ENCODE results near the gene CDK11B. TPM values are rescaled to one million over a fixed set of nuclear protein-coding genes. Genes with fewer than 3 reads are reported as not detected.
A peak's percentile ranks its signal among the peaks of the same experiment; 100 is the strongest.
"Not testable (repeated sequence)": the region's sequence is repeated elsewhere in the genome, so short reads cannot be mapped to it uniquely, and the experiment has no call there.

CDK11B gene
- total RNA-seq, 2 donors from 2014 or later, result 31.8 to 33.6 TPM

DNA sequence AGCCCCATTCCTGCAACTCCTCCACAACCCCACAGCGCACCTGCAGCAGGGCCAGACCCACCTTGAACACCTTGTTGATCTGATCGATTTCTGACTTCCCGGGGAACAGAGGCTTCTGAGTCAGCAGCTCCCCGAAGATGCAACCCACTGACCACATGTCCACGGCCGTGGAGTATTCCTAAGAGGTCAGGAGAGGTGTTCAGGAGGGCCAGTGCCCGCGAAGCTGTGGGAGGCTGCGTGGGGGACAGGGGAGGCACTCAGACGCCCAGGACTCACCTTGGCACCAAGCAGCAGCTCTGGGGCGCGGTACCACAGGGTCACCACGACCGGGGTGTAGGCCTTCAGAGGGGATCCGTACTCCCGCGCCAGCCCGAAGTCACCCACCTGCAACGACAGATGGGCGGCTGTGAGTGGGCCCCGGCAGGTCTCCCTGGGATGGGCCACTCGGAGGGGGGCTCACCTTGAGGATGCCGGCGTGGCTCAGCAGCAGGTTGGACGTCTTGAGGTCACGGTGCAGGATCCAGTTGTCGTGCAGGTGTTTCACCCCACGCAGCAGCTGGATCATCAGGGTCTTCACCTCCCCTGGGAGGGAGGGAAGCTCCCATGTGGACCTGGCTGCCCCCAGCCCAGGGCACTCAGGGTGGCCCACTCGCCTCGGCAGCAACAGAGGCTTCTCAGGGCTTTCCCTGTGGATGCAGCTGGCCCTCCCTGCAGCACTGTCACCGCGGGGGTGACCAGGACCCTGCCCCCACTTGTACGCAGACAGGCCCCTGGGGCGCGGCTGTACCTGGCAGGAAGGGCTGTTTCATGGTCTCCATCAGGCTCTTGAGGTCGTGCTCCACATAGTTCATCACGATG lies 22.0 kb downstream of the CDK11B start:
- WGBS, 2 experiments (ENCODE audit: insufficient coverage in 1 of 2, insufficient read length in 1 of 2), result 96 to 98% methylated on average over 13 to 37 of the region's 37 CpGs
- H3K9ac ChIP-seq (ENCODE audit: extremely low read depth, low read length, poor library complexity, severe bottlenecking); H3K27me3 ChIP-seq (ENCODE audit: control insufficient read depth, insufficient read depth, low read length, poor library complexity, severe bottlenecking); H3K4me1 Mint-ChIP-seq; H3K27ac Mint-ChIP-seq; H3K9me3 ChIP-seq (ENCODE audit: control insufficient read depth, low read length); H3K9me3 Mint-ChIP-seq; H3K4me3 ChIP-seq (ENCODE audit: low read length); H3K4me1 ChIP-seq (ENCODE audit: control insufficient read depth, insufficient read depth, low read length); H3K36me3 Mint-ChIP-seq (ENCODE audit: low read depth); H3K27ac ChIP-seq (ENCODE audit: low read depth, low read length); H3K4me3 Mint-ChIP-seq; H3K27me3 Mint-ChIP-seq (ENCODE audit: insufficient read depth); H3K36me3 ChIP-seq (ENCODE audit: control insufficient read depth, insufficient read depth, low read length); DNase-seq: not testable (repeated sequence)

DNA sequence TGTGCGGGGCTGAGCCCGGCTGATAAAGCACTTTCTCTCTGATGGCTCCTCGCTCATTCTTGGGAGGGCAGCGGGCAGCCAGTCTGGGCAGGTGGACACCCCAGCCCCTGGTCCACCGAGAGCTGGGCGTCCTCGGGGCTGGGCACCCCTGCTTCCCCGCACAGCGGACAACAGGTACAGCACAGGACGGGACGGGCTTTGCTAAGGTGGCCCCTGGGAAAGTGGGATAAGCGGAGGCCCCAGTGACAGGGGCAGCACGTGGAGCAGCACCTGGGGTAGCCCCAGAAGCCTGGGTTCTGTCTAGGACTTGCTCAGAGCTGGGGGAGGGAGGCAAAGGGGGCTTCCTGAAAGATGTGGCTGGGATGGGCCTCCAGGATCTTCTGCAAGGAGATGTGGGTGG lies 24.2 kb downstream of the CDK11B start:
- not testable (repeated sequence) for H3K4me3 ChIP-seq (ENCODE audit: low read length); H3K36me3 ChIP-seq (ENCODE audit: control insufficient read depth, insufficient read depth, low read length); H3K9me3 ChIP-seq (ENCODE audit: control insufficient read depth, low read length); H3K4me1 ChIP-seq (ENCODE audit: control insufficient read depth, insufficient read depth, low read length); DNase-seq; H3K27ac ChIP-seq (ENCODE audit: low read depth, low read length); H3K9ac ChIP-seq (ENCODE audit: extremely low read depth, low read length, poor library complexity, severe bottlenecking); H3K4me3 Mint-ChIP-seq; H3K4me1 Mint-ChIP-seq; H3K9me3 Mint-ChIP-seq; H3K36me3 Mint-ChIP-seq (ENCODE audit: low read depth); H3K27ac Mint-ChIP-seq
- peaks cover 14% of the 10 kb centered on the region for H3K27me3 ChIP-seq (ENCODE audit: control insufficient read depth, insufficient read depth, low read length, poor library complexity, severe bottlenecking)
- WGBS, 2 experiments (ENCODE audit: insufficient coverage in 1 of 2, insufficient read length in 1 of 2), result 95 to 96% methylated on average over 5 to 9 of the region's 13 CpGs
- H3K27me3 Mint-ChIP-seq (ENCODE audit: insufficient read depth), result peaks cover 12% of the 10 kb centered on the region

DNA sequence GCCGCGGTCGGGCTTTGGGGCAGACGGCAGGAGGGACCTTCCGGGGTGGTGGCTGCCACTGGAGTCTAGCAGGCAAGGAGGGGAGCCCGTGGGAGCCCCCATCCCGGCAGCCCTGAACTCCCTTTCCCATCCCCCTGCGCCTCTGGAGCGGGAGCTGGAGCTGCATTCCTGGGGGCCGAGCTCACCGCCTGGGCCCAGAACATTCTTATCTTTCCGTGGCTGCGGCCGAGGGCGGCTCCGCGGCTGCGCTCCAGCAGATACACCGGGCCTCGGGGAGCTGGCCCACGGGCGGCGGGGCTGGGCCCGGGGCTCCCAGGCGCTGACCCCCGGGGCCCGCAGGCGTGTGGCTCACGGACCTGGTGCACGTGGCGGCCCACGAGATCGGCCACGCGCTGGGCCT lies 25.4 kb downstream of the CDK11B start:
- H3K27me3 Mint-ChIP-seq (ENCODE audit: insufficient read depth), result peaks cover 12% of the 10 kb centered on the region
- not testable (repeated sequence) for H3K36me3 Mint-ChIP-seq (ENCODE audit: low read depth); H3K27ac ChIP-seq (ENCODE audit: low read depth, low read length); H3K9me3 ChIP-seq (ENCODE audit: control insufficient read depth, low read length); H3K27ac Mint-ChIP-seq; H3K36me3 ChIP-seq (ENCODE audit: control insufficient read depth, insufficient read depth, low read length); H3K4me1 ChIP-seq (ENCODE audit: control insufficient read depth, insufficient read depth, low read length); H3K9ac ChIP-seq (ENCODE audit: extremely low read depth, low read length, poor library complexity, severe bottlenecking); H3K9me3 Mint-ChIP-seq; H3K4me3 Mint-ChIP-seq; H3K4me1 Mint-ChIP-seq; DNase-seq; H3K4me3 ChIP-seq (ENCODE audit: low read length)
- peaks cover 14% of the 10 kb centered on the region for H3K27me3 ChIP-seq (ENCODE audit: control insufficient read depth, insufficient read depth, low read length, poor library complexity, severe bottlenecking)
- WGBS, 2 experiments (ENCODE audit: insufficient coverage in 1 of 2, insufficient read length in 1 of 2), result no CpG with 5 or more reads among the region's 35 CpGs

DNA sequence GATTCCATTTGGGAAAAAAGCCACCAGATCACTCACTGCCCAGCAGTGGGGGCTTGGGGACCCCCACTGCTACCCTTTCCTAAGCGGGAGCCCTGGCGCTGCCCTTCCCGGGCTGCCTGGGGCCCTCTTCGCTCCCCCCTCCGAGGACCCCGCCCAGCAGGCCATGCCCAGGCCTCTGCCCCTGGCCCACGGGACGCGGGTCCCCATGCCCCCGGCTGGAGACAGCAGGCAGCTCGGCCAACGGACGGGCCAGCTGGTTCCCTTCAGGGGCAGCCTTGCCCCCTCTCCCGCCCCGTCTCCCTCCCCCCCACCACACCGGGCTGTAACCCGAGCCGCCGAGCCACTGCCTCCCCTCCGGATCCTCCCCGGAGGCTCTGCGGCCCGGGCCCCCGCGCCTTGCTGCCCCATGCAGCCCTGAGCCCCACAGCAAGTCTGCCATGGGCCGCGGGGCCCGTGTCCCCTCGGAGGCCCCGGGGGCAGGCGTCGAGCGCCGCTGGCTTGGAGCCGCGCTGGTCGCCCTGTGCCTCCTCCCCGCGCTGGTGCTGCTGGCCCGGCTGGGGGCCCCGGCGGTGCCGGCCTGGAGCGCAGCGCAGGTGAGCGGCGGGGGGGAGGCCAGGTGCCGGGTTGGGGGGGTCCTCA lies 26.9 kb downstream of the CDK11B start, which contains the start of gene MMP23B:
Gene MMP23B, plus strand, starts transcription at position 392 of the 639 bp plus-strand sequence. Its CDS starts 46 bp downstream, at position 438.
- H3K9ac ChIP-seq (ENCODE audit: extremely low read depth, low read length, poor library complexity, severe bottlenecking), result no peak within 1 kb of the TSS
- 7 to 10% methylated on average over 11 to 48 of the region's 48 CpGs for WGBS, 2 experiments (ENCODE audit: insufficient coverage in 1 of 2, insufficient read length in 1 of 2)
- Mint-ChIP-seq H3K4me3 (peak within 1 kb of the TSS; percentile 34), H3K27me3 (ENCODE audit: insufficient read depth) (peaks cover 12% of the 10 kb centered on the region), H3K27ac (no peak within 1 kb of the TSS), H3K36me3 (ENCODE audit: low read depth) (peaks cover 7% of the 10 kb centered on the region), H3K9me3 (peaks cover 2% of the 10 kb centered on the region), H3K4me1 (no peaks in the 10 kb centered on the region)
- TF ChIP-seq, protein P1, sequence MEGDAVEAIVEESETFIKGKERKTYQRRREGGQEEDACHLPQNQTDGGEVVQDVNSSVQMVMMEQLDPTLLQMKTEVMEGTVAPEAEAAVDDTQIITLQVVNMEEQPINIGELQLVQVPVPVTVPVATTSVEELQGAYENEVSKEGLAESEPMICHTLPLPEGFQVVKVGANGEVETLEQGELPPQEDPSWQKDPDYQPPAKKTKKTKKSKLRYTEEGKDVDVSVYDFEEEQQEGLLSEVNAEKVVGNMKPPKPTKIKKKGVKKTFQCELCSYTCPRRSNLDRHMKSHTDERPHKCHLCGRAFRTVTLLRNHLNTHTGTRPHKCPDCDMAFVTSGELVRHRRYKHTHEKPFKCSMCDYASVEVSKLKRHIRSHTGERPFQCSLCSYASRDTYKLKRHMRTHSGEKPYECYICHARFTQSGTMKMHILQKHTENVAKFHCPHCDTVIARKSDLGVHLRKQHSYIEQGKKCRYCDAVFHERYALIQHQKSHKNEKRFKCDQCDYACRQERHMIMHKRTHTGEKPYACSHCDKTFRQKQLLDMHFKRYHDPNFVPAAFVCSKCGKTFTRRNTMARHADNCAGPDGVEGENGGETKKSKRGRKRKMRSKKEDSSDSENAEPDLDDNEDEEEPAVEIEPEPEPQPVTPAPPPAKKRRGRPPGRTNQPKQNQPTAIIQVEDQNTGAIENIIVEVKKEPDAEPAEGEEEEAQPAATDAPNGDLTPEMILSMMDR (conservative IDR thresholded peaks at IDR 0.05), result no peak
- H3K27me3 ChIP-seq (ENCODE audit: control insufficient read depth, insufficient read depth, low read length, poor library complexity, severe bottlenecking), result peaks cover 14% of the 10 kb centered on the region
- DNase-seq, result peak; percentile 79
- H3K36me3 ChIP-seq (ENCODE audit: control insufficient read depth, insufficient read depth, low read length), result no peaks in the 10 kb centered on the region
- no peaks in the 10 kb centered on the region for H3K4me1 ChIP-seq (ENCODE audit: control insufficient read depth, insufficient read depth, low read length)
- H3K4me3 ChIP-seq (ENCODE audit: low read length), result peak within 1 kb of the TSS; percentile 35
- H3K27ac ChIP-seq (ENCODE audit: low read depth, low read length), result no peak within 1 kb of the TSS
- no peaks in the 10 kb centered on the region for H3K9me3 ChIP-seq (ENCODE audit: control insufficient read depth, low read length)

Measured in endodermal cell (in vitro differentiated cells).